HCT116 (cell line): Measurements from ENCODE around the gene ATP13A2. TPM values are rescaled to one million over a fixed set of nuclear protein-coding genes. Genes with fewer than 3 reads are reported as not detected.

Experiments used
- ATAC-seq: fragments of 200-7000 bp; cut with Tn5 transposase; 2 replicates; pipeline ENCODE4 v1.9.1; 2020; ENCODE audit warnings: mild to moderate bottlenecking, moderate library complexity
- BruUV-seq: library from RNA; stranded (reverse); fragments of 400-500 nt; replicated peaks from 2 replicates; lab custom pipeline; 2021; lab: Mats Ljungman, UMichigan
- CTCF ChIA-PET: fragments of 300-600 bp; sonication (Branson Sonifier 250); formaldehyde crosslinking; loops from one replicate; lab custom pipeline; 2021; ENCODE audit warnings: antibody characterized with exemption; lab: Charles Lee
- POLR2A ChIA-PET: fragments of 300-600, 350-600 bp; sonication (Branson Sonifier 250); formaldehyde crosslinking; loops from one replicate; lab custom pipeline; 2021; ENCODE audit warnings: antibody characterized with exemption; lab: Charles Lee
- RAD21 ChIA-PET, 2 experiments: fragments of 300-600 bp; sonication (Branson Sonifier 250); formaldehyde crosslinking; loops; one replicate each; lab custom pipeline; 2023; ENCODE audit warnings: low total read pairs in 2 of 2; ENCODE audit not compliant: uncharacterized antibody in 2 of 2, unreplicated experiment in 2 of 2, low non-redundant PET in 1 of 2; lab: Charles Lee
- DNase-seq: peaks from one replicate; pipeline ENCODE4 v3.0.0-alpha.2; 2010; ENCODE audit warnings: low read depth, low spot score
- H2AFZ ChIP-seq: fragments of 200-600 bp; shearing (Covaris generic), sonication (generic); 2 replicates; pipeline ENCODE4 v1.6.1; 2017; ENCODE audit warnings: low read depth, mixed run types, mixed read lengths, antibody characterized with exemption, low read length; ENCODE audit not compliant: poor library complexity, severe bottlenecking
- H3K27ac ChIP-seq: 2 replicates; pipeline ENCODE4 v1.5.1; 2012; ENCODE audit warnings: low read depth, low read length
- H3K27me3 ChIP-seq: fragments of 200-600 bp; sonication (generic); 2 replicates; pipeline ENCODE4 v1.6.1; 2016; ENCODE audit warnings: mixed run types, low read length, mixed read lengths; ENCODE audit not compliant: insufficient read depth
- H3K36me3 ChIP-seq, 2 experiments: fragments of 200-500 bp in 1 of 2; fragments of 200-600 bp in 1 of 2; sonication (Bioruptor generic) in 1 of 2; sonication (generic) in 1 of 2; 2 replicates each; pipeline versions ENCODE4 v1.5.1 to v1.6.1; 2014 to 2016; ENCODE audit warnings: low read length in 2 of 2, inconsistent platforms in 1 of 2, mixed read lengths in 1 of 2, mixed run types in 1 of 2; ENCODE audit not compliant: insufficient read depth in 2 of 2, control insufficient read depth in 1 of 2
- H3K4me1 ChIP-seq, 2 experiments: fragments of 200-600 bp in 1 of 2; sonication (generic) in 1 of 2; 2 replicates each; pipeline versions ENCODE4 v1.5.1 to v1.6.1; 2012 to 2017; ENCODE audit warnings: low read length in 2 of 2, inconsistent platforms in 1 of 2, mild to moderate bottlenecking in 1 of 2, mixed read lengths in 1 of 2, mixed run types in 1 of 2, moderate library complexity in 1 of 2; ENCODE audit not compliant: insufficient read depth in 2 of 2, control insufficient read depth in 1 of 2
- H3K4me2 ChIP-seq: fragments of 200-600 bp; sonication (generic); 2 replicates; pipeline ENCODE4 v1.6.1; 2017; ENCODE audit warnings: mixed run types, low read length, mixed read lengths
- H3K4me3 ChIP-seq, 2 experiments: fragments of 200-600 bp in 1 of 2; sonication (generic) in 1 of 2; replicated peaks in 1 of 2; 2 replicates each; pipeline ENCODE4 v1.5.1; 2011 to 2016; ENCODE audit warnings: low read length in 2 of 2, control low read depth in 1 of 2, low read depth in 1 of 2, mild to moderate bottlenecking in 1 of 2, mixed read lengths in 1 of 2, mixed run types in 1 of 2
- H3K79me2 ChIP-seq: fragments of 200-600 bp; sonication (generic); 2 replicates; pipeline ENCODE4 v1.6.1; 2017; ENCODE audit warnings: mild to moderate bottlenecking, mixed run types, low read length, moderate library complexity, mixed read lengths; ENCODE audit not compliant: insufficient read depth
- H3K9ac ChIP-seq: fragments of 200-600 bp; sonication (generic); 2 replicates; pipeline ENCODE4 v1.6.1; 2016; ENCODE audit warnings: low read length, mixed read lengths
- H3K9me2 ChIP-seq: fragments of 200-600 bp; sonication (generic), shearing (Covaris generic); 2 replicates; pipeline ENCODE4 v1.6.1; 2017; ENCODE audit warnings: mixed run types, mild to moderate bottlenecking, moderate library complexity; ENCODE audit not compliant: insufficient read depth
- H3K9me3 ChIP-seq, 2 experiments: fragments of 200-500 bp in 1 of 2; fragments of 200-600 bp in 1 of 2; sonication (Bioruptor generic) in 1 of 2; sonication (generic) in 1 of 2; 2 replicates each; pipeline ENCODE4 v1.6.1; 2014 to 2017; ENCODE audit warnings: low read length in 2 of 2, mixed read lengths in 2 of 2, inconsistent platforms in 1 of 2, low read depth in 1 of 2, mild to moderate bottlenecking in 1 of 2, mixed run types in 1 of 2, moderate library complexity in 1 of 2; ENCODE audit not compliant: control insufficient read depth in 1 of 2, insufficient read depth in 1 of 2
- H4K20me1 ChIP-seq: fragments of 200-600 bp; sonication (generic), shearing (Covaris generic); 2 replicates; pipeline ENCODE4 v1.6.1; 2017; ENCODE audit warnings: mixed run types, mild to moderate bottlenecking, moderate library complexity; ENCODE audit not compliant: insufficient read depth
- FOSL1 ChIP-seq: IDR thresholded peaks from 2 replicates; pipeline ENCODE4 v1.6.1; 2012; ENCODE audit warnings: low read depth
- SRF ChIP-seq: IDR thresholded peaks from 2 replicates; pipeline ENCODE4 v1.6.1; 2012; ENCODE audit warnings: low read depth
- TCF7L2 ChIP-seq: IDR thresholded peaks from 2 replicates; pipeline ENCODE4 v1.7.0; 2011; ENCODE audit warnings: borderline replicate concordance, inconsistent platforms; ENCODE audit not compliant: insufficient read depth, insufficient read length; ENCODE audit errors: extremely low read depth
- intact Hi-C: fragments of 100-400 bp; cut with micrococcal nuclease; formaldehyde crosslinking; loops from 2 replicates; pipeline ENCODE4 v1.10.0; 2022
- total RNA-seq: library from RNA; stranded (reverse); gene quantifications from one replicate; pipeline ENCODE4 v1.2.1, GENCODE V29; 2021; ENCODE audit not compliant: unreplicated experiment

Gene ATP13A2
- total RNA-seq, 1 experiment from 2014 or later, result 60.5 TPM

DNA sequence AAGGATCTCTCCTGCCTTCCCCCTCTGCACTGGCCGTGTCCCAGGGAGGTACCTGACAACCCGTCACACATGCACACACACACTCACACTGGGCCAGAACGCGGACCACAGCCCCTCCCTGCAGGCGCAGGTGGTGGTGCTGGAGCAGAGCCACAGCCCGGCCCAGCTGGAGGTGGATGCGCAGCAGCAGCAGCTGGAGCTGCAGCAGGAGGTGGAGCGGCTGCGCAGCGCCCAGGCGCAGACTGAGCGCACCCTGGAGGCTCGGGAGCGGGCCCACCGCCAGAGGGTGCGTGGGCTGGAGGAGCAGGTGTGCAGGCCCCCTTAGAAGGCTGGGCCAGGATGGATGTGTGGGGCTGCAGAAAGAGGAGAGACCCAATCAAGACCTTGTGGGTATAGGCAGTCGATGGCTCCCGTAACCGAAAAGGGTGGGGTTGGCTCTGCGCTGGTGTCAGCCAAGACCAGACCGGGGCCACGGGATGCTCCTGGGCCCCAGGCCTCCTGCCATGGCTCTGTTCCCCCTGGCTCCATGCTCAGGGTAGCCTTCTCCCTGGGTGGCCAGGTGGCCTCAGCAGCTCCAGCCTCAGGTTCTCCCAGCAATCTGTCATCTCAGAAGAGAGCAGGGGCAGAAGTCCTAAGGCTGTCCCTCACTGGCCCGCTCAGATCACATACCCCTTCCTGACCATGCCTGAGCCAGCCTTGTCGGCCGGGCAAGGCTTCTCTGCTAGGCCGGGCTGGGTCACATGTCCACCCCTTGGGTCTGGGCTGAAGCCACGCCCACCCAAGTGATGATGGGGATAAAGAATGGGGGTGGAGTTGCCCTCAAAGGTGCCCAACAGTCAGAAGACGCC is 40.2 kb downstream of the ATP13A2 start:
- ATAC-seq (peak; percentile 85), DNase-seq (peak; percentile 26)
- Histone ChIP-seq H3K9ac (peak overlapping the region; percentile 11; the same call in 1 of the 2 replicates), H3K9me3 (no peaks in the 10 kb centered on the region), H4K20me1 (no peaks in the 10 kb centered on the region), H2AFZ (no peak overlapping the region), H3K4me3 (no peak overlapping the region), H3K27me3 (no peaks in the 10 kb centered on the region), H3K4me1 (peaks cover 11 to 14% of the 10 kb centered on the region in 2 experiments), H3K27ac (peak overlapping the region; percentile 59), H3K4me2 (peak overlapping the region; percentile 22; the same call in 1 of the 2 replicates), H3K79me2 (no peaks in the 10 kb centered on the region), H3K9me2 (no peaks in the 10 kb centered on the region)
- ChIA-PET POLR2A (no interaction called here), RAD21 (no interaction called here), CTCF (interaction anchor here (1.0 kb wide), 1 partner anchor 11 kb away, joined by 3 read pairs; no protein-coding TSS in a partner anchor)
- no TSS peak for BruUV-seq
- intact Hi-C loops, result no loop called here
- TF ChIP-seq TCF7L2, result no peak
- TF ChIP-seq, all 23 proteins: peak for 0
- peaks cover 0 to 2% of the 10 kb centered on the region in 2 experiments; a peak in 2 of 4 replicates for H3K36me3 ChIP-seq

DNA sequence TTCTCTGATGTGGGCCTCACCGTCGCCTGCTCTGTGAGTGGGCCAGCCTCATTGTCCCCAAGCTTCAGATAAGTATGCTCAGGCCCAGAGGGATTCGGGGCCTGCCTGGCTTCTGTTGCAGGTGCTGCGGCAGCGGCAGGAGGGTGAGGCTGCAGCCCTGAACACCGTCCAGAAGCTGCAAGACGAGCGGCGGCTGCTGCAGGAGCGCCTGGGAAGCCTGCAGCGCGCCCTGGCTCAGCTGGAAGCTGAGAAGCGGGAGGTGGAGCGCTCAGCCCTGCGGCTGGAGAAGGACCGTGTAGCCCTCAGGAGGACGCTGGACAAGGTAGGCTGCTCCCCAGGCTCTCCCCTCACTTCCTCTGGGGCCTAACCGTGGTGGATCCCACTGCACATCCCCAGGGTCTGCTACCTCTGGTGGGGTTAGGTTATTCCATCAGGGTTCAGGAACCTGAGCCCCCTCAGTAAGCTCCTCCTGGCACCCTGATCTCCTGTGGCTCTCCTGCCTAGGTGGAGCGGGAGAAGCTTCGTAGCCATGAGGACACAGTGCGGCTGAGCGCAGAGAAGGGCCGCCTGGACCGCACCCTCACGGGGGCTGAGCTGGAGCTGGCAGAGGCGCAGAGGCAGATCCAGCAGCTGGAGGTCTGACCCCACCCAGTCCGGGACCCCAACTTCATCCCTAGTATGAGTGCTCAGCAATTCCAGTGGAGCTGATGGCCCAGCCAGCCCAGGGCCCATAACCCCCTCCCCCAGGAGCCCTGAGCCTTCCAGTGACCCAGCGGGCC is 41.4 kb downstream of the ATP13A2 start:
- Histone ChIP-seq H3K27me3 (no peaks in the 10 kb centered on the region), H3K4me1 (peaks cover 11 to 14% of the 10 kb centered on the region in 2 experiments), H3K27ac (no peak overlapping the region), H3K4me3 (no peak overlapping the region), H3K9ac (no peak overlapping the region), H3K9me2 (no peaks in the 10 kb centered on the region), H3K9me3 (no peaks in the 10 kb centered on the region), H2AFZ (no peak overlapping the region), H3K79me2 (no peaks in the 10 kb centered on the region), H3K36me3 (peaks cover 0 to 2% of the 10 kb centered on the region in 2 experiments; a peak in 2 of 4 replicates), H4K20me1 (no peaks in the 10 kb centered on the region), H3K4me2 (no peak overlapping the region)
- CTCF ChIA-PET, result no interaction called here
- TF ChIP-seq SRF (no peak), FOSL1 (no peak)
- POLR2A ChIA-PET, result no interaction called here
- BruUV-seq, result no TSS peak
- ATAC-seq (no peak), DNase-seq (no peak)
- intact Hi-C loops, result no loop called here
- RAD21 ChIA-PET, result no interaction called here
